Measurements from ENCODE around the gene HEPACAM. TPM values are rescaled to one million over a fixed set of nuclear protein-coding genes. Genes with fewer than 3 reads are reported as not detected.

Gene HEPACAM
- total RNA-seq, 1 experiment from 2014 or later = not detected

- Mint-ChIP-seq H3K4me1 (peaks cover 20 to 28% of the 10 kb centered on the region in 2 experiments), H3K36me3 (ENCODE audit: insufficient read depth in 1 of 3, low read depth in 3 of 3) (no peaks in the 10 kb centered on the region; a peak in 2 of 7 replicates), H3K27ac (no peak overlapping the region), H3K9me3 (peaks cover 0 to 3% of the 10 kb centered on the region in 2 experiments; a peak in 1 of 5 replicates), H3K27me3 (ENCODE audit: low read depth) (peaks cover 65% of the 10 kb centered on the region), H3K4me3 (no peak overlapping the region; a peak in 1 of 5 replicates)
- Histone ChIP-seq H4K20me1 (ENCODE audit: control insufficient read depth, insufficient read depth, insufficient read length) (no peaks in the 10 kb centered on the region), H4K5ac (ENCODE audit: insufficient read length, low read depth, low read length) (no peak overlapping the region), H3K4me2 (ENCODE audit: insufficient read depth, insufficient read length, low read length) (no peak overlapping the region), H3K79me2 (ENCODE audit: insufficient read depth, low read length) (no peaks in the 10 kb centered on the region), H3K4ac (ENCODE audit: low read depth, low read length) (no peak overlapping the region), H3K27me3 (ENCODE audit: insufficient read depth, low read length) (peaks cover 30% of the 10 kb centered on the region), H3K14ac (ENCODE audit: insufficient read depth, low read length) (no peak overlapping the region), H3K9ac (ENCODE audit: extremely low read depth, insufficient read length, low read length) (no peak overlapping the region), H3K79me1 (ENCODE audit: insufficient read depth, low read depth, low read length, poor library complexity, severe bottlenecking) (no peaks in the 10 kb centered on the region), H3K9me3 (ENCODE audit: control insufficient read depth, low read depth, low read length) (no peaks in the 10 kb centered on the region), H2BK20ac (ENCODE audit: low read depth, low read length, poor library complexity, severe bottlenecking) (no peak overlapping the region), H3K56ac (ENCODE audit: insufficient read length, low read depth, low read length) (no peak overlapping the region), H3K4me1 (ENCODE audit: insufficient read depth, low read length) (no peaks in the 10 kb centered on the region), H2BK5ac (ENCODE audit: insufficient read length, low read length) (no peak overlapping the region), H2BK120ac (ENCODE audit: low read depth, low read length, poor library complexity, severe bottlenecking) (no peak overlapping the region), H4K91ac (ENCODE audit: insufficient read length, low read depth, low read length) (no peak overlapping the region), H4K8ac (replicated peaks; ENCODE audit: insufficient read length, low read depth, low read length) (no peak overlapping the region), H3T11ph (ENCODE audit: low read length) (no peak overlapping the region), H3K23me2 (ENCODE audit: insufficient read length, low read depth, low read length, poor library complexity, severe bottlenecking) (peaks cover 6% of the 10 kb centered on the region), H2BK12ac (ENCODE audit: insufficient read length, low read depth, low read length) (no peak overlapping the region), H2BK15ac (ENCODE audit: low read depth, low read length) (no peak overlapping the region), H2AFZ (ENCODE audit: low read length) (no peak overlapping the region), H2AK5ac (ENCODE audit: insufficient read length, low read length) (no peak overlapping the region), H3K18ac (ENCODE audit: insufficient read length, low read depth, low read length) (no peak overlapping the region), H3K27ac (ENCODE audit: insufficient read length, low read depth, low read length) (no peak overlapping the region), H3K23ac (ENCODE audit: insufficient read length, low read depth, low read length) (no peak overlapping the region)
- WGBS (ENCODE audit: extremely low coverage, insufficient read length, low lambda C conversion rate) = no CpG with 5 or more reads among the region's 7 CpGs
- TF ChIP-seq CTCF (conservative IDR thresholded peaks at IDR 0.05) = no peak
- no peak for DNase-seq
Measured at GRCh38 chr11:124874571-124875255, 61.1 kb downstream of the HEPACAM start.

All from H9 (cell line).